ENCODE data around the gene GAS2L1.

GAS2L1 gene

GRCh38 chr22:29328566-29329500 is 22.4 kb downstream of the GAS2L1 start:
- no peak for DNase-seq

- no peak for DNase-seq
These were observed 23.1 kb downstream of the GAS2L1 start for GRCh38 chr22:29329581-29329980.

- DNase-seq: no peak
These were observed 23.8 kb downstream of the GAS2L1 start for GRCh38 chr22:29330291-29330690.

- DNase-seq: no peak
These were observed 24.3 kb downstream of the GAS2L1 start for GRCh38 chr22:29330753-29331152.

GRCh38 chr22:29331213-29331612 is 24.8 kb downstream of the GAS2L1 start:
- DNase-seq: no peak

GRCh38 chr22:29331658-29332300 is 25.3 kb downstream of the GAS2L1 start:
- no peak for DNase-seq

- DNase-seq: no peak
These were observed 26.5 kb downstream of the GAS2L1 start for GRCh38 chr22:29332886-29333496.

- DNase-seq: no peak
These were observed 27.7 kb downstream of the GAS2L1 start for GRCh38 chr22:29334148-29334547.

- no peak for DNase-seq
These were observed 28.4 kb downstream of the GAS2L1 start for GRCh38 chr22:29334696-29335344.

GRCh38 chr22:29335656-29336055 is 29.2 kb downstream of the GAS2L1 start:
- no peak for DNase-seq

GRCh38 chr22:29336751-29337490 is 30.5 kb downstream of the GAS2L1 start:
- DNase-seq: no peak

- DNase-seq: no peak
These were observed 31.3 kb downstream of the GAS2L1 start for GRCh38 chr22:29337631-29338284.

GRCh38 chr22:29338398-29338797 is 31.9 kb downstream of the GAS2L1 start:
- no peak for DNase-seq

GRCh38 chr22:29339381-29340235 is 33.2 kb downstream of the GAS2L1 start:
- no peak for DNase-seq

- no peak for DNase-seq
These were observed 34.1 kb downstream of the GAS2L1 start for GRCh38 chr22:29340566-29340965.

GRCh38 chr22:29341056-29341848 is 34.8 kb downstream of the GAS2L1 start:
- DNase-seq: no peak

- no peak for DNase-seq
These were observed 35.3 kb downstream of the GAS2L1 start for GRCh38 chr22:29341849-29342127.

- no peak for DNase-seq
These were observed 35.7 kb downstream of the GAS2L1 start for GRCh38 chr22:29342177-29342576.

GRCh38 chr22:29342577-29343312 is 36.3 kb downstream of the GAS2L1 start:
- DNase-seq: no peak
